ENCODE measurements around the gene CEPT1. TPM values are rescaled to one million over a fixed set of nuclear protein-coding genes. Genes with fewer than 3 reads are reported as not detected.

CEPT1 gene
- polyA plus RNA-seq, 3 donors: 20.8 to 44.3 (median 26.9) TPM

- no peaks in the 10 kb centered on the region for H4K20me1 ChIP-seq (ENCODE audit: insufficient read depth, low read length)
- H3K4me3 Mint-ChIP-seq: peak overlapping the region in 1 of 2 donors; percentile 78
- H3K36me3 ChIP-seq (replicated peaks in 1 of 2; ENCODE audit: control insufficient read depth in 1 of 2, insufficient read depth in 2 of 2, low read length in 2 of 2): peaks cover 22 to 74% of the 10 kb centered on the region in 2 donors
- H2AFZ ChIP-seq (ENCODE audit: insufficient read depth, low read depth, low read length, poor library complexity, severe bottlenecking): no peak overlapping the region
- peaks cover 79 to 83% of the 10 kb centered on the region in 2 donors for H3K36me3 Mint-ChIP-seq
- peaks cover 0 to 2% (median 0%) of the 10 kb centered on the region in 7 donors for H3K9me3 Mint-ChIP-seq
- intact Hi-C loops (cut with micrococcal nuclease): loop anchor here in 1 of 2 donors (5.0 kb wide), 1 partner anchor 52 kb away; the partner anchor contains the start of genes CEPT1 and DRAM2
- H3K79me2 ChIP-seq (ENCODE audit: insufficient read depth, low read length): peaks cover 5% of the 10 kb centered on the region
- H3K4me1 ChIP-seq (ENCODE audit: control insufficient read depth in 1 of 2, insufficient read depth in 2 of 2, low read length in 2 of 2): peaks cover 87 to 94% of the 10 kb centered on the region in 2 donors
- H3K27ac ChIP-seq (ENCODE audit: low read depth in 1 of 2, low read length in 2 of 2): peak overlapping the region; percentile 79 to 86
- WGBS (ENCODE audit: insufficient coverage): 100% methylated on average over 1 of the region's 3 CpGs
- no peak for TF ChIP-seq CTCF (IDR thresholded peaks at IDR 0.05)
- H3K27me3 ChIP-seq (ENCODE audit: control insufficient read depth in 2 of 2, insufficient read depth in 2 of 2, low read length in 2 of 2): no peaks in the 10 kb centered on the region
- no peaks in the 10 kb centered on the region for H3K27me3 Mint-ChIP-seq (ENCODE audit: low read depth in 3 of 3)
- peak overlapping the region; percentile 82 to 97 (median 91) for H3K27ac Mint-ChIP-seq
- no peaks in the 10 kb centered on the region for H3K9me3 ChIP-seq (replicated peaks in 1 of 2; ENCODE audit: control insufficient read depth in 1 of 2, insufficient read depth in 1 of 2, low read length in 2 of 2)
- H3K4me1 Mint-ChIP-seq: peaks cover 82% of the 10 kb centered on the region
- H3K9ac ChIP-seq (ENCODE audit: insufficient read depth, low read length, poor library complexity, severe bottlenecking): no peak overlapping the region
- no peak for DNase-seq
- H3K4me2 ChIP-seq (replicated peaks; ENCODE audit: extremely low read depth, low read length, poor library complexity, severe bottlenecking): peak overlapping the region; percentile 61
- H3K4me3 ChIP-seq (replicated peaks in 1 of 3; ENCODE audit: low read depth in 2 of 3, low read length in 3 of 3): peak overlapping the region in 1 of 3 experiments; percentile 52
Observed at GRCh38 chr1:111193712-111194480, 53.9 kb downstream of the CEPT1 start.

- H3K79me2 ChIP-seq (ENCODE audit: insufficient read depth, low read length): peaks cover 13% of the 10 kb centered on the region
- H4K20me1 ChIP-seq (ENCODE audit: insufficient read depth, low read length): no peaks in the 10 kb centered on the region
- H3K36me3 ChIP-seq (replicated peaks in 1 of 2; ENCODE audit: control insufficient read depth in 1 of 2, insufficient read depth in 2 of 2, low read length in 2 of 2): peaks cover 16 to 62% of the 10 kb centered on the region in 2 donors
- Mint-ChIP-seq H3K4me3 (no peak overlapping the region), H3K36me3 (peaks cover 68 to 70% of the 10 kb centered on the region in 2 donors), H3K27me3 (ENCODE audit: low read depth in 3 of 3) (no peaks in the 10 kb centered on the region), H3K27ac (peak overlapping the region in 3 of 7 donors; percentile 15 to 79 (median 15)), H3K9me3 (peaks cover 0 to 2% (median 0%) of the 10 kb centered on the region in 7 donors), H3K4me1 (peaks cover 94% of the 10 kb centered on the region)
- no peak overlapping the region for H2AFZ ChIP-seq (ENCODE audit: insufficient read depth, low read depth, low read length, poor library complexity, severe bottlenecking)
- DNase-seq: no peak
- peaks cover 94 to 98% of the 10 kb centered on the region in 2 donors for H3K4me1 ChIP-seq (ENCODE audit: control insufficient read depth in 1 of 2, insufficient read depth in 2 of 2, low read length in 2 of 2)
- H3K4me2 ChIP-seq (replicated peaks; ENCODE audit: extremely low read depth, low read length, poor library complexity, severe bottlenecking): no peak overlapping the region
- H3K27me3 ChIP-seq (ENCODE audit: control insufficient read depth in 2 of 2, insufficient read depth in 2 of 2, low read length in 2 of 2): no peaks in the 10 kb centered on the region
- no peak overlapping the region for H3K4me3 ChIP-seq (replicated peaks in 1 of 3; ENCODE audit: low read depth in 2 of 3, low read length in 3 of 3)
- no peak overlapping the region for H3K9ac ChIP-seq (ENCODE audit: insufficient read depth, low read length, poor library complexity, severe bottlenecking)
- no peak for TF ChIP-seq CTCF (IDR thresholded peaks at IDR 0.05)
- intact Hi-C loops (cut with micrococcal nuclease): no loop called here
- 94% methylated on average over 2 of the region's 4 CpGs for WGBS (ENCODE audit: insufficient coverage)
- no peak overlapping the region for H3K27ac ChIP-seq (ENCODE audit: low read depth in 1 of 2, low read length in 2 of 2)
- no peaks in the 10 kb centered on the region for H3K9me3 ChIP-seq (replicated peaks in 1 of 2; ENCODE audit: control insufficient read depth in 1 of 2, insufficient read depth in 1 of 2, low read length in 2 of 2)
Observed at GRCh38 chr1:111195002-111195684, 55.1 kb downstream of the CEPT1 start.

All from CD14-positive monocyte (primary cell).